NCI-H1105 (cell line): ENCODE data around the gene CHD3.

Source experiments
- DNase-seq: peaks from one replicate; lab custom pipeline; 2025; lab: John Stamatoyannopoulos, UW

Gene CHD3

GRCh38 chr17:7894226-7894625 is 5.6 kb downstream of the CHD3 start:
- DNase-seq, result no peak

- DNase-seq, result no peak
These were observed 6.3 kb downstream of the CHD3 start for GRCh38 chr17:7894866-7895265.

DNA sequence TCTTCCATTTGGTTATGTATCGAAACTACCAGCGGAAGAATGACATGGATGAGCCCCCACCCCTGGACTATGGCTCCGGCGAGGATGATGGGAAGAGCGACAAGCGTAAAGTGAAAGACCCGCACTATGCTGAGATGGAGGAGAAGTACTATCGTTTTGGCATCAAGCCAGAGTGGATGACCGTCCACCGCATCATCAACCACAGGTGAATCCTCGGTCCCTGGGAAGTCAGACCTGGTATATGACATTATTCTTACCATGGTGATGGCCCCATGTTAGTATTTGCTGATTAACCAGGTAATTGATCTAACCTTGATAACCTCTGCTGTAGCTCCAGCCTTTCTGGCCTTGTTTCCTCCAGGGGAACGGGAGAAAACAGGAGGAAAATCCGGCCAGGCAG is 8.5 kb downstream of the CHD3 start:
- DNase-seq, result no peak

DNA sequence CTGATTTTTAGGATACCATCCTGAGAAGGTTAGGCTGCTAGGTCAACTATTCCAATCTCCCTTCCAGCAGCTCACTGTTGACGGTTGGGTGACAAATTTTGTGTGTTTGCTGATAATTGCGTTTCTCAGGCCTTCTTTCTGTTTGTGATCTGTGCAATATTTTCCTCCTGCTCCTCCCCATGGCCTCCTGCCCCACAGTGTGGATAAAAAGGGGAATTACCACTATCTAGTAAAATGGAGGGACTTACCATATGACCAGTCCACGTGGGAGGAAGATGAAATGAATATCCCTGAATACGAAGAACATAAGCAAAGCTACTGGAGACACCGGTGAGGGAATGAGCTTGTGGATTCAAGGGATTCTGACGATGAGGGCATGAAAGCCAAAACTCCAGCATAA is 9.2 kb downstream of the CHD3 start:
- no peak for DNase-seq

- no peak for DNase-seq
These were observed 14.8 kb downstream of the CHD3 start for GRCh38 chr17:7903154-7904103.

DNA sequence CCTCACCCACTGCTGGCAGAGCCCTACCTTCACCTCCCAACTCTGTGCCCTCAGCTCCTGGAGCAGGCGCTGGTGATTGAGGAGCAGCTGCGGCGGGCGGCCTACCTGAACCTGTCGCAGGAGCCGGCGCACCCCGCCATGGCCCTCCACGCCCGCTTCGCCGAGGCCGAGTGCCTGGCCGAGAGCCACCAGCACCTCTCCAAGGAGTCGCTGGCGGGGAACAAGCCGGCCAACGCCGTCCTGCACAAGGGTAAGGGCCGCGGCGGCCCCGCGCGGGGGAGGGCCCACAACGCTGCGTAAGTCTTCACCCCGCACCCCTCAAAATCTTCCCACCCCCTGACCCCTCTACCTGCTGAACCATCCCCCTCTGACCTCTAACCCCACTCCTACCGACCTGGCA is 20.5 kb downstream of the CHD3 start:
- no peak for DNase-seq

GRCh38 chr17:7910281-7910680 is 21.7 kb downstream of the CHD3 start:
- DNase-seq, result no peak

GRCh38 chr17:7910711-7911110 is 22.1 kb downstream of the CHD3 start:
- no peak for DNase-seq

GRCh38 chr17:7911116-7911515 is 22.5 kb downstream of the CHD3 start:
- DNase-seq, result no peak

DNA sequence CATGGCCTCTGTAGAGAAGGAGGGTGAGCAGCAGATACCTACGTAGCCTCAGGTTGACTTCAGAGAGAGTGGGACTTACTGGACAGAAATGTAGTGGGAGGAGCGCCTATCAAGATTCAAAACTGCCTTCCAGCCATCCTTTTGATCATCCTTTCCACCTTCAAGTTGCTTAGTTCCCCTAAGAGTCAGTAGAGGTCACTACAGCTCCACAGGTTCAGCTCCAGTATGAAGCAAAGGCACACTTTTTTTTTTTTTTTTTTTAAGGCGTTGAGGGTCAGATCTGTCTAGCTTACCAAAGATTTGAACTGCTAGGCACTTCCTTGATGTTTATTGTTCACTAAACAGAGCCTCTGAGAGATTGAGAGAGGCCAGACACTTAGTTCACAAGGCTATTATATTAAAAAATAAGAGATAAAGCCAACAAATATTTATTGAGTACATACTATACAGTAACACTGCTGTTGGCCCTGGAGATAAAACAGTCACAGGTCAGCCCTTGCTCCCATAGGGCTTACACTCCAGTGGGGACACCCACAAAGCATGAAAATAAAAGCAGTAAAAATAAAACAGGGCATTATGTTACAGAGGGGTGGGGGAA is 24.4 kb downstream of the CHD3 start:
- peak; percentile 37 for DNase-seq

GRCh38 chr17:7915179-7915610 is 26.6 kb downstream of the CHD3 start:
- DNase-seq, result peak; percentile 30

DNA sequence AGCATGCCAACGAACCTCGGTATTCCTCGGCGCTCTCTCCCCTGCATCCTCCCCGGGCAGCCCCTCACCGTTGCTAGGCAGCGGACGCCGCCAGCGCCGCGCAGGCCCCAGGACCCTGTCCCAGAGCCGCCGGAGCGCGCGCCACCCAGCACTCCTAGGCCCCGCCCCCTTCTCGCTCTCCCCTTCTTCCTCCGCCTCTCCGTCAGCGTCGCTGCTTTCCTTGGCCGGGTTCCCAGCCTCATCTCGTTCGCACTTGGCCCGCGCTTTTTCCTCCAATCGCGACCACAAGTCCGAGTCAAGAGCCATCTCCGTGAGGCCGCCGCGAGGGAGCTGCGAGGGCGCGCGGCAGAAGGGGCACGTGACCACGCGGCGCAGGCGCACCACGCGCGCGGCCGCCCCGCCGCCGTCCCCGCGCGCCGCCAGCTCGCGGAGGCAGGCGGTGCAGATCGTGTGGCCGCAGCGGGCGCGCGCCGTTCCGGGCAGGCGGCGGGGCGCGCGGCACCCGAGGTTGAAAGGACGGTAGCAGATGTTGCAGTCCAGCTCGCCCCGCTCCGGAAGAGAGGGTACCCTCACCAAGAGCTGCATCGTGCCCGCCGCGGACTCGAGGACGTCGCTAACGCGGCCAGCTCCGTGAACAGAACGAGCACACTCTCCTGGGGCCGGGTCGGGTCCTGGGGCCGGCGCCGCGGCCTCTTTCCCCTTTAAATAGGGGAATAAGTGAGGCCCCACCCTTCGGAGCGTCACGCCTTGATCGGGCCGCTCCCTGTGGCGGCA is 27.2 kb downstream of the CHD3 start, which contains the start of gene RNF227:
RNF227 (minus strand) TSS at position 679 of the 774 bp plus-strand sequence; CDS start at position 585, 94 bp downstream.
- DNase-seq, result peak; percentile 100

GRCh38 chr17:7916385-7916682 is 27.7 kb downstream of the CHD3 start:
- DNase-seq, result no peak

- DNase-seq, result no peak
These were observed 28.2 kb downstream of the CHD3 start for GRCh38 chr17:7916808-7917207.

- no peak for DNase-seq
These were observed 33.8 kb downstream of the CHD3 start for GRCh38 chr17:7922269-7922844.

DNA sequence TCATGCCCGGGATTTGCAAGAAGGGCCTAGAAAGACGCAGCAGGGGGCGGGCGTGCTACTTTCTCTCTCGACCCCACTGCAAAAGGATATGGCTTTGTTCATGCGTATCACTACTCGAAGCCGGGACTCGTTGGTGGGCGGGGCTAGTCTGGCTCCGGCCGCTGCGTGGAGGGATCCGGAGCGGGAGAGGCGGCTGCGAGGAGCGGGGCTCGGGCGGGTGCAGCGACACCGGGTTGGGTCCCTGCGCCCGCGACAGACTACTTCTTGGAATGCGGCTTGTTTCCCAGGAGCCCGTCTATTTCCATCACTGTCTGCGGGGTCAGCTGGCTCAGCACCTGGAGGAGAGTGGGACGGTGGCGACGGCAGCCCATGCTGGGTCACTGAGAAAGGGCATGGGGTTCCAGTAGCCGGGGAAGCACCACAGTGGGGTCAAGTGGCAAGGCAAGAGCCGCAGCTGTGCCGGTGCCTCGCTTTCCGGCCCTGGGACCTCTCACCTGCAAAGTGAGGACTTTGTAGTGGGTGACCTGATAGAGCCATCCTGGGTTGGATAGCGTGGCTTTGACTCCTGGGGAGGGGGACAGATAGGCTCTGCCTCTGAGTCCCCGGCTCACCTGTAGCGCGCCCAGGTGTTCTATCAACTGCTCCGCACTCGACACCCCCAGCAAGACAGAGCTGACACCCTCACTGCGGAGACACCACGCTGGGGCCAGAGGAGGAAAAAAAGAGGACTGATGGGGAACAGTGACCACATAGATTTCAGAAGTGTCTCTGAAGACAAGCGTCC is 34.4 kb downstream of the CHD3 start:
- DNase-seq, result peak; percentile 88

GRCh38 chr17:7927596-7927995 is 39.0 kb downstream of the CHD3 start:
- DNase-seq, result no peak

DNA sequence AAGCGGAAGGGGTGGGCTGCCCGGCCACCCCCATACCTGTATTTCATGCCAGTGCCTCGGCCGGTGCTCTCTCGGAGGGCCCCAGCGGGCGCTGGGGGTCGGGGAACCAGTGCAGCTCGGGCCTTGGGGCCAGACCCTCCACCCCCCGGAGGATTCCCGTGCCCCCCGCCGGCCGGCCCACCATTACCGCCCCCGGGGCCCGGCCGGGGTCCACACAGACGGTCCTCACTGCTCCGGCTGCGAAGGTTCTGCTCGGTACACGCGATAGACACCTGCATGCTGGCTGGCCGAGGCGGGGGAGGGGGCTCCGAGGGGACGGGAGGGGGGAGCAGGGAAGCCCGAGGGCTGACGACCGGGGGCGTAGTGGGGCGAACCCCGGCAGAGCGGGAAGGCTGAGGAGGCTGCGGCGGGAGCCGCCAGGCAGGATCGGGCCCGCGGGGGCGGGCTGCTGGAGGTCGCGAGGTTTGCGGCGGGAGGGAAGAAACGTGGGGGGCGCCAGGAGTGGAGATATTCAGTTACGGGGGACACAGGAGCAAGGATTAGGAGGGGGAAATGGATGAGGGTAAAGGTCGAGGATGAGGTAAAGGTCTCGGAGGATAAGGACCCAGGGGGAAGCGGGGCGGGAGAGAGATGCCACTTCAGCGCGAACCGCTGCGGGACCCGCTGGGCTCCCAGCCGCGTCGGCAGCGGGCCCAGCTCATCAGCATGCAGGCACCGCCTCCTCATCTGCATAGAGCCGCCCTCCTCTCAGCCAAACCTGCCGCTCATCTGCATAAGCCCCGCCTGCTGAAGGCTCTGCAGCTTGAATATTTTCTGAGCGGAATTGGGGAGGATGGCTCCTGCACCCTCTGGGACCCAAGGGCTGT is 40.8 kb downstream of the CHD3 start, which contains the start of gene KCNAB3:
KCNAB3 (minus strand) TSS at position 699 of the 866 bp plus-strand sequence; CDS start at position 278, 421 bp downstream.
- DNase-seq, result no peak

DNA sequence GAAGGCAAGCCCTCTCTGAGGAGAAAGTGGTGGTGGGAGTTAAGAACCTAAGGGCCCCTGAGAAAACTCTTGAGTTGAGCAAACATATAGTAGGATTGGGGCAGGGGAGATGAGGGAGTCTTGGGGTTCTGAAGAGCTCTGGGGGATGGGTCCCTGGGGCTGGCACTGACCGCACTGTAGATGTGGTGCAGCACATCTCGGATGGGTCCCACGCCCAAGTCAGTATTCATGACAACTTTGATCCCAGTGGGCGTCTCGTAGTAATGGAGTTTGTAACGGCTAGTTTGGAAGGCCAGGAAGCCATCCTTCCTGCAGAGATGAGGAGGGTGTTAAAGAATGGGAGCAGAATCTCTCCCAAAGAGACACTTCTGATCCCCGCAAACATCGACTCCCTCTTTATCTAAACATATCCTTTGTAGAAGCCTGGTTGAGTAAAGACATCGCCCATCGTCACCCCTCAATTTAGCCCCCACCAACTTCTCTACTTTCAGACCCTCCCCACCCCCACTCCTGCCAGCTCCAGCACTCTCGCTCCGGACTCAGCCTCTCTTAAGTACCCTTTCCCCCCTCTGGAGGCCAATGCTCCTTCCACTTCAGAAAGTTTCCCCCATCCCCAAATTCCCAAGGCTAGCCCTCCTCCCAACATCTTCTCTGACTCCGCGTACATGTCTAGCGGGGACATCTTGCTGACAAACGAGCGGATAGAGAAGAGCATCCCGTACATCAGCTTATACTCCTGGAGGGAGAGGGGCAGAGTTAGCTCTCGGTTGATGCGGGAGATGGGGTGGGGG is 42.4 kb downstream of the CHD3 start:
- no peak for DNase-seq
